Osteoblast (primary cell): ENCODE measurements around the gene INO80B. TPM values are rescaled to one million over a fixed set of nuclear protein-coding genes. Genes with fewer than 3 reads are reported as not detected.

Experiments used
- DNase-seq: peaks from one replicate; pipeline ENCODE4 v3.0.0; 2011; ENCODE audit warnings: low spot score, mixed read lengths; ENCODE audit not compliant: insufficient read length; ENCODE audit errors: missing footprints
- H2AFZ ChIP-seq: 2 replicates; pipeline ENCODE4 v1.6.0; 2011; ENCODE audit warnings: mild to moderate bottlenecking, low read length
- H3K27ac ChIP-seq: 2 replicates; pipeline ENCODE4 v1.5.1; 2011; ENCODE audit warnings: mild to moderate bottlenecking, low read depth, low read length, moderate library complexity
- H3K27me3 ChIP-seq: 2 replicates; pipeline ENCODE4 v1.6.0; 2012; ENCODE audit warnings: mild to moderate bottlenecking, control low read depth, inconsistent platforms, low read length, moderate library complexity; ENCODE audit not compliant: insufficient read depth
- H3K36me3 ChIP-seq: 2 replicates; pipeline ENCODE4 v1.5.1; 2011; ENCODE audit warnings: mild to moderate bottlenecking, low read length, control low read depth, moderate library complexity; ENCODE audit not compliant: insufficient read depth
- H3K4me1 ChIP-seq: 2 replicates; pipeline ENCODE4 v1.5.1; 2011; ENCODE audit warnings: mild to moderate bottlenecking, low read length, control low read depth, moderate library complexity; ENCODE audit not compliant: insufficient read depth
- H3K4me2 ChIP-seq: 2 replicates; pipeline ENCODE4 v1.6.0; 2011; ENCODE audit warnings: mild to moderate bottlenecking, low read length; ENCODE audit not compliant: insufficient read depth
- H3K4me3 ChIP-seq: fragments of 200-600 bp; sonication (generic); 3 replicates; pipeline ENCODE4 v1.5.1; 2012; ENCODE audit warnings: mild to moderate bottlenecking, low read length, inconsistent platforms; ENCODE audit not compliant: insufficient read depth
- H3K79me2 ChIP-seq: 2 replicates; pipeline ENCODE4 v1.6.0; 2012; ENCODE audit warnings: mild to moderate bottlenecking, low read length, control low read depth, inconsistent platforms; ENCODE audit not compliant: insufficient read depth
- H3K9me3 ChIP-seq: 2 replicates; pipeline ENCODE4 v1.5.1; 2011; ENCODE audit warnings: low read depth, low read length, control low read depth
- H4K20me1 ChIP-seq: 2 replicates; pipeline ENCODE4 v1.6.0; 2012; ENCODE audit warnings: mild to moderate bottlenecking, low read length, control low read depth; ENCODE audit not compliant: insufficient read depth
- total RNA-seq: library from RNA; depleted of rRNA; stranded (reverse); fragments of >200 nt; gene quantifications from 2 replicates; pipeline ENCODE4 v1.2.3, GENCODE V29; 2012
- TF ChIP-seq, protein P1 (sequence below): IDR thresholded peaks from 2 replicates; pipeline ENCODE4 v1.5.1; 2011; ENCODE audit warnings: mild to moderate bottlenecking, low read depth, low read length, moderate library complexity; ENCODE audit errors: extremely low read depth

The INO80B gene
- total RNA-seq, 1 donor: 15.9 TPM

DNA sequence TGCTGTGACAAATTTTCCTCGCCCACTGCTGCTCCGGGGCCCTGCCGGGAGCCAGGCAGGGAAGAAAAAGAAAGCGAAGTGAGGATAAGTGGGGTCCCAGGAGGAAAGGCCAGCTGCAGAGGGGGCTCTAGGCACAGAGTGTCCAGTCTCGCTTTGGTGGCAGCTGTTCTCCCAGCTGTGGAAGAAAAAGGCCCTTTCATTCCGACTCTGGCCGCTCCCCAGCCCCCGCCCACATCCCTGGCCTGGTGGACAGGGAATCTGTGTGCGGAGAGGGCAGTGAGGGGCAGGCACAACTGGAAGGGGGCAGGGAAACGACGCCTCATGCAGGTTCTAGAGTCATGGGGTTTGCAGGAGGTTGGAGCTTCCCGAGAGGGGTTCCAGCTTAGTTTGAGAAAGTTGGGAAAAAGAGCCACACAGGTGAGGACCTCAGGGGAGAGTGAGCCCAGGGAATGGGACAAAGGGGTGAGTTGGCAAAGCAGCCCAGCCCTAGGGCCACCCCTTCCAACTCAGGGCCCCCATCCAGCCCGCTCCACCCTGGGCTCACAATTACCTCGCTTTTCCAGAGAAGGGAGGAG lies 15.0 kb upstream of the INO80B start:
- H3K36me3 ChIP-seq: no peaks in the 10 kb centered on the region
- peaks cover 16% of the 10 kb centered on the region for H3K27me3 ChIP-seq
- peak overlapping the region; percentile 95 for H3K4me2 ChIP-seq
- H3K27ac ChIP-seq: peak overlapping the region; percentile 50
- peak overlapping the region; percentile 79 for H3K4me3 ChIP-seq
- peak overlapping the region; percentile 91 for H2AFZ ChIP-seq
- peaks cover 24% of the 10 kb centered on the region for H3K4me1 ChIP-seq
- H3K9me3 ChIP-seq: no peaks in the 10 kb centered on the region
- DNase-seq: peak; percentile 97
- peaks cover 5% of the 10 kb centered on the region for H4K20me1 ChIP-seq
- TF ChIP-seq, protein P1, sequence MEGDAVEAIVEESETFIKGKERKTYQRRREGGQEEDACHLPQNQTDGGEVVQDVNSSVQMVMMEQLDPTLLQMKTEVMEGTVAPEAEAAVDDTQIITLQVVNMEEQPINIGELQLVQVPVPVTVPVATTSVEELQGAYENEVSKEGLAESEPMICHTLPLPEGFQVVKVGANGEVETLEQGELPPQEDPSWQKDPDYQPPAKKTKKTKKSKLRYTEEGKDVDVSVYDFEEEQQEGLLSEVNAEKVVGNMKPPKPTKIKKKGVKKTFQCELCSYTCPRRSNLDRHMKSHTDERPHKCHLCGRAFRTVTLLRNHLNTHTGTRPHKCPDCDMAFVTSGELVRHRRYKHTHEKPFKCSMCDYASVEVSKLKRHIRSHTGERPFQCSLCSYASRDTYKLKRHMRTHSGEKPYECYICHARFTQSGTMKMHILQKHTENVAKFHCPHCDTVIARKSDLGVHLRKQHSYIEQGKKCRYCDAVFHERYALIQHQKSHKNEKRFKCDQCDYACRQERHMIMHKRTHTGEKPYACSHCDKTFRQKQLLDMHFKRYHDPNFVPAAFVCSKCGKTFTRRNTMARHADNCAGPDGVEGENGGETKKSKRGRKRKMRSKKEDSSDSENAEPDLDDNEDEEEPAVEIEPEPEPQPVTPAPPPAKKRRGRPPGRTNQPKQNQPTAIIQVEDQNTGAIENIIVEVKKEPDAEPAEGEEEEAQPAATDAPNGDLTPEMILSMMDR: no peak
- H3K79me2 ChIP-seq: peaks cover 26% of the 10 kb centered on the region

DNA sequence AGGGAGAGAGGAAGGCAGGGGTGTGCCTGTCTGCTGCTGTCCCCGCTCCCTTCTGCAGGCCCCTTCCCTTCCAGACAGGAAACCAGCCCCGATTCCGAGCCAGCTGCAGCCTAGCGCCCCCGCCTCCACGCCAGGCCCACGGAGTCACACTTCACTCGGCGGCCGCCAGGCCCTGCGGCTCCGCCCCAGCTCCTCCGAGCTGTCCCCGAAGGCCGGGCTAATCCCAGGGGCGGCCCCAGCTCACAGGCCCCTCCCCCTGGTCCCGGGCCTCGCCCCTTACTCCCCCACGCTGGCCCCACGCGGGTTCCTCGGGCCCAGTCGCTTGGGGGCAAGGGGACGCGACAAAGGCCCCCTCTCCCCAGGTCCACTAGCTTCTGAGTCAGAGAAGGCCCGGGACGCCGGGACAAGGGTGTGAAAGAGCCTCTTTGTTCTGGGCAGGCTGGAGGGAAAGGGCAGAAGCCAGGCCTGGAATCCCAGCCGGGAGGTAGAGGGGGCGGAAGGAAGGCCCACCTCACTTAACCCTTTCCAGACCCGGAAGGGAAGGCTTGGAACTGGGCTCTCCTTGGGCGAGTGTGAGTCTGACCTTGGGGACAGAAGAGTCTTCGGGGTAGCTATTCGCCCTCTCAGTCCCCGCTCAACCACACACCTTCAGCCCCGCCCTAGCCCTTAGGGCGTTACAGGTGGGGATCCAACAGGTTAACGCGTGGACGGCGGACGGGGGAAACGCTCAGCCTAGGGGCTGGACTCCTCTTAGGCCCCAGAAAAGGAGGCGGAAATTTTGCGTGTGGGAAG lies 14.3 kb upstream of the INO80B start:
- H3K79me2 ChIP-seq: peaks cover 26% of the 10 kb centered on the region
- H3K27ac ChIP-seq: peak overlapping the region; percentile 50
- peak; percentile 100 for DNase-seq

DNA sequence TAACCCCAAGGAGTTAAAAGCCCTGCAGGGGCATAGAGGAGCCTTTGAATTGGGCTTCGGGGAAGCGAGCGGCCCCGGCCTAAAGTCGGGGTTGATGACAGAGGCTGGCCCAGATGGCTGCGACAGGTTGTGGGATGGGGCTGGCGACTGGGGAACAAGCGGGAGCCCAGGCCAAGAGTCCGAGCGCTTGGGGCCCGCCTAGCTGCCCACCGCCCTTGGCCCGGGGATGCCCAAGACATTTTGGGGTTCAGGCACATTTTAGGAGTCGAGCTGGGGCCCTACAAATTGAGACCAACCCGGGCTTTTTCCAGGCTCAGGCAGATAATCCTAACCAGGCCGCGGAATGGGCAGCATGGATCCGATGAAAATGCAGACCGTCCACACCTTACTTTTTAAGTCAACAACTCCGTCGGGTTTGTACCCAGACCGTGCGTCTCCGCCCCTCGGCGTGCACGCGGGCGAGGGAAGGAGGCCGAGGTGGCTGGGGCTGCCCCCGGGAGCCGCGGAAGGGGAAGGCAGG lies 13.7 kb upstream of the INO80B start:
- no peaks in the 10 kb centered on the region for H3K9me3 ChIP-seq
- TF ChIP-seq, protein P1: no peak
- peaks cover 16% of the 10 kb centered on the region for H3K27me3 ChIP-seq
- H4K20me1 ChIP-seq: peaks cover 5% of the 10 kb centered on the region
- H3K27ac ChIP-seq: no peak overlapping the region
- peaks cover 26% of the 10 kb centered on the region for H3K79me2 ChIP-seq
- DNase-seq: peak; percentile 80
- H3K4me2 ChIP-seq: peak overlapping the region; percentile 95
- H3K4me3 ChIP-seq: no peak overlapping the region
- no peak overlapping the region for H2AFZ ChIP-seq
- no peaks in the 10 kb centered on the region for H3K36me3 ChIP-seq
- peaks cover 25% of the 10 kb centered on the region for H3K4me1 ChIP-seq

More for the DNA sequence above, 14.3 kb upstream of the INO80B start:
- peak overlapping the region; percentile 79 for H3K4me3 ChIP-seq
- H3K4me2 ChIP-seq: peak overlapping the region; percentile 95
- peaks cover 5% of the 10 kb centered on the region for H4K20me1 ChIP-seq
- peak overlapping the region; percentile 91 for H2AFZ ChIP-seq
- H3K27me3 ChIP-seq: peaks cover 16% of the 10 kb centered on the region
- H3K36me3 ChIP-seq: no peaks in the 10 kb centered on the region
- H3K4me1 ChIP-seq: peaks cover 25% of the 10 kb centered on the region
- H3K9me3 ChIP-seq: no peaks in the 10 kb centered on the region
- TF ChIP-seq, protein P1: no peak
